Gastroesophageal sphincter (tissue), 4 donors: ENCODE data around the gene TNKS1BP1. TPM values are rescaled to one million over a fixed set of nuclear protein-coding genes. Genes with fewer than 3 reads are reported as not detected.

ENCODE experiments used
- ATAC-seq: fragments of 150-250 bp; one replicate; pipeline ENCODE4 v1.9.1; 2016; ENCODE audit warnings: mild to moderate bottlenecking, moderate library complexity
- H3K27ac ChIP-seq, 4 donors: fragments of 200-600 bp; sonication (generic) in 3 of 4; 1 replicate in 3 of 4; 2 replicates in 1 of 4; pipeline ENCODE4 v1.5.1; 2016 to 2019
- H3K27me3 ChIP-seq: fragments of 200-600 bp; sonication (generic); one replicate; pipeline ENCODE4 v1.5.1; 2019
- H3K36me3 ChIP-seq, 2 donors: fragments of 200-600 bp; sonication (generic); one replicate each; pipeline ENCODE4 v1.5.1; 2019; ENCODE audit warnings: control low read depth in 1 of 2
- H3K4me1 ChIP-seq, 3 donors: fragments of 200-600 bp; sonication (generic); 1 replicate in 2 of 3; 2 replicates in 1 of 3; pipeline ENCODE4 v1.5.1; 2016 to 2019; ENCODE audit warnings: control low read depth in 2 of 3
- H3K4me3 ChIP-seq, 2 donors: fragments of 200-600 bp; sonication (generic); one replicate each; pipeline ENCODE4 v1.5.1; 2019; ENCODE audit warnings: mild to moderate bottlenecking in 1 of 2, moderate library complexity in 1 of 2
- H3K9me3 ChIP-seq, 3 donors: fragments of 200-600 bp; sonication (generic); one replicate each; pipeline ENCODE4 v1.5.1; 2017 to 2019; ENCODE audit warnings: control low read depth in 2 of 3
- CTCF ChIP-seq, 4 experiments: fragments of 200-600 bp in 2 of 4; fragments of 450-650 bp in 2 of 4; sonication (generic) in 1 of 4; IDR thresholded peaks; one replicate each; pipeline ENCODE4 v1.5.1; 2017 to 2019; ENCODE audit warnings: antibody characterized with exemption in 4 of 4, mild to moderate bottlenecking in 2 of 4, moderate library complexity in 2 of 4
- EP300 ChIP-seq: sonication (generic); formaldehyde crosslinking; IDR thresholded peaks from one replicate; pipeline ENCODE4 v1.6.1; 2017; ENCODE audit warnings: antibody characterized with exemption, mild to moderate bottlenecking
- POLR2A ChIP-seq, 2 donors: fragments of 450-650 bp; IDR thresholded peaks; one replicate each; pipeline ENCODE4 v1.6.1; 2017; ENCODE audit warnings: antibody characterized with exemption in 2 of 2, mild to moderate bottlenecking in 2 of 2, moderate library complexity in 1 of 2
- POLR2AphosphoS5 ChIP-seq: sonication (generic); formaldehyde crosslinking; IDR thresholded peaks from one replicate; pipeline ENCODE4 v1.6.1; 2017; ENCODE audit warnings: antibody characterized with exemption
- WGBS, 2 donors: methylation state at CpG; one replicate each; pipeline ENCODE4 v1.1.5; 2018; ENCODE audit warnings: low coverage in 1 of 2; 5-methylcytosine and 5-hydroxymethylcytosine counted together
- total RNA-seq, 4 donors: library from RNA; depleted of rRNA; stranded (reverse); fragments of >200 nt; gene quantifications; one replicate each; pipeline ENCODE4 v1.1.0, GENCODE V29; 2016

Gene TNKS1BP1
- total RNA-seq, 4 donors from 2014 or later = 95.6 to 130 (median 108) TPM

- Histone ChIP-seq H3K27ac (no peak overlapping the region), H3K36me3 (peaks cover 3 to 73% of the 10 kb centered on the region in 2 donors), H3K4me1 (peaks cover 0 to 73% (median 46%) of the 10 kb centered on the region in 3 donors)
Observed at GRCh38 chr11:57305523-57305922, 19.2 kb downstream of the TNKS1BP1 start.

GRCh38 chr11:57303990-57304579 is 20.7 kb downstream of the TNKS1BP1 start:
- no peaks in the 10 kb centered on the region for H3K27me3 ChIP-seq
- H3K9me3 ChIP-seq = peaks cover 0 to 19% (median 2%) of the 10 kb centered on the region in 3 donors
- H3K27ac ChIP-seq = peak overlapping the region in 2 of 4 donors; percentile 27 to 38
- peaks cover 8 to 73% of the 10 kb centered on the region in 2 donors for H3K36me3 ChIP-seq
- no peak overlapping the region for H3K4me3 ChIP-seq
- 58 to 77% methylated on average over 3 to 8 of the region's 8 CpGs for WGBS, 2 donors
- H3K4me1 ChIP-seq = peaks cover 0 to 59% (median 31%) of the 10 kb centered on the region in 3 donors
- peak; percentile 8 for ATAC-seq
- TF ChIP-seq POLR2AphosphoS5 (no peak), CTCF (IDR thresholded peaks at IDR 0.05) (no peak), POLR2A (IDR thresholded peaks at IDR 0.05) (no peak), EP300 (no peak)

More at GRCh38 chr11:57305523-57305922, 19.2 kb downstream of the TNKS1BP1 start:
- no peak overlapping the region for H3K4me3 ChIP-seq
- 73% methylated on average over 2 of the region's 8 CpGs; no CpG with 5 or more reads in 1 of the 2 donors for WGBS, 2 donors
- TF ChIP-seq POLR2AphosphoS5 (no peak), EP300 (no peak), POLR2A (IDR thresholded peaks at IDR 0.05) (no peak), CTCF (IDR thresholded peaks at IDR 0.05) (no peak)
- H3K27me3 ChIP-seq = no peaks in the 10 kb centered on the region
- peaks cover 0 to 4% (median 0%) of the 10 kb centered on the region in 3 donors for H3K9me3 ChIP-seq
- no peak for ATAC-seq

GRCh38 chr11:57303280-57303989 is 21.3 kb downstream of the TNKS1BP1 start:
- peaks cover 0 to 52% (median 25%) of the 10 kb centered on the region in 3 donors for H3K4me1 ChIP-seq
- peak overlapping the region in 2 of 4 donors; percentile 27 to 38 for H3K27ac ChIP-seq

GRCh38 chr11:57302489-57302888 is 22.3 kb downstream of the TNKS1BP1 start:
- Histone ChIP-seq H3K4me3 (no peak overlapping the region), H3K27me3 (no peaks in the 10 kb centered on the region), H3K9me3 (peaks cover 0 to 30% (median 2%) of the 10 kb centered on the region in 3 donors), H3K27ac (no peak overlapping the region), H3K4me1 (peaks cover 0 to 43% (median 23%) of the 10 kb centered on the region in 3 donors), H3K36me3 (peaks cover 8 to 74% of the 10 kb centered on the region in 2 donors)
- ATAC-seq = no peak
- WGBS, 2 donors = 80% methylated on average over 1 of the region's 15 CpGs; no CpG with 5 or more reads in 1 of the 2 donors
- TF ChIP-seq POLR2A (IDR thresholded peaks at IDR 0.05) (no peak), CTCF (IDR thresholded peaks at IDR 0.05) (no peak), EP300 (no peak), POLR2AphosphoS5 (no peak)

More at GRCh38 chr11:57303280-57303989, 21.3 kb downstream of the TNKS1BP1 start:
- peaks cover 8 to 73% of the 10 kb centered on the region in 2 donors for H3K36me3 ChIP-seq
- TF ChIP-seq CTCF (IDR thresholded peaks at IDR 0.05) (no peak), POLR2AphosphoS5 (no peak), EP300 (no peak), POLR2A (IDR thresholded peaks at IDR 0.05) (no peak)
- H3K9me3 ChIP-seq = peaks cover 0 to 25% (median 2%) of the 10 kb centered on the region in 3 donors
- H3K27me3 ChIP-seq = no peaks in the 10 kb centered on the region
- no peak for ATAC-seq
- WGBS, 2 donors = 73 to 80% methylated on average over 8 to 9 of the region's 17 CpGs
- H3K4me3 ChIP-seq = no peak overlapping the region
